Limb (tissue), 2 donors: ENCODE results near the gene SYTL1.
A peak's percentile ranks its signal among the peaks of the same experiment; 100 is the strongest.

Experiments
- DNase-seq, 2 donors: peaks; one replicate each; pipeline ENCODE4 v3.0.0-alpha.2; 2016; ENCODE audit errors: extremely low spot score in 2 of 2

SYTL1 gene

DNA sequence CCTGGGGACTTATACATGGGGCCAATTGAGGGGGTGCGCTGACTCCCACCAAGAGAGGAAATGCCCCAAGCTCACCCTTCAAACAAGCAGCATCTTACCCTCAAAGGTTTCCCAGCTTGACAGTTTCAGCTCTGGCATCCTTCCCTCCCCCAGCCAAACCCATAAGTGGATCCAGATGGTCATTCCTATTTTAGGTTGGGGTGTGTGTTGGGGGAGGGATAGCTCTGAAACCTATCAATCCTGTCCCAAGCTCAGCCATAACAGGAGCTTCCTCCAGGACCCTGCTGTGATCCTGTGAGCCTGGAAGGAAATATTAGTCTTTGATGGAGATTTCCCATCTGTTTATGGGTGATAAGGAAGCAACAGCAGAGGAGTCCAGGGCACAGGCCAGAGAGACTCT is 23.2 kb upstream of the SYTL1 start:
- DNase-seq: no peak

DNA sequence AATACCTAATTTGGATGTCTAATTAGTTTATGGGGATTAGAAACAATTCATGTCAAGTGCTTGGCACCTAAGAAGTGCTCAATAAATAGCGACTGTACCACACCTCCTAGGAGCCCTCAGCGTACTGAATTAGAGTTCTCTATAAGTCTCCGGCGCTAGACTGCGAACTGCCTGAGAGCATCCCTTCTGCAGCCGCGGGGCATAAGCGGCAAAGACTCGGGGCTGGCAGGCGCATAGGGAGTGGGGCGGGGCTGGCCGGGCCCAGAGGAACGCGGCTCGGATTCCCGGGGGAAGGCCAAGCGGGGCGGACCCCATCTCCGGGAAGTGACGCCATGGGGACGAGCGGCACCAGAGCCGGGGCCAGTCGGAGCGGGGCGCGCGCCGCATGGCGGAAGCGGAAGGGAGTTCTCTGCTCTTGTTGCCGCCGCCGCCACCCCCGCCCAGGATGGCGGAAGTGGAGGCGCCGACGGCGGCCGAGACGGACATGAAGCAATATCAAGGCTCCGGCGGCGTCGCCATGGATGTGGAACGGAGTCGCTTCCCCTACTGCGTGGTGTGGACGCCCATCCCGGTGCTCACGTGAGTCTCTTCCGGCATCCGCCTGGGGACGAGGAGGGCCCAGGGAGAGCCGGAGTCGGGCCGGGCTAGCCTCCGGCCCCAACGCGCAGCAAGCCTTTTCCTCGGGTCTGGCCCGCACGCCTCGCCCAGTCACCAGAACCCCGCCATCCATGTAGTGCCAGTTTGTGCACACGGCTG is 19.8 kb upstream of the SYTL1 start, which contains the start of gene TMEM222:
Gene TMEM222 (plus strand): TSS at position 351 of the 756 bp plus-strand sequence. CDS start 35 bp downstream, at position 386.
- peak; percentile 96 to 98 for DNase-seq

DNA sequence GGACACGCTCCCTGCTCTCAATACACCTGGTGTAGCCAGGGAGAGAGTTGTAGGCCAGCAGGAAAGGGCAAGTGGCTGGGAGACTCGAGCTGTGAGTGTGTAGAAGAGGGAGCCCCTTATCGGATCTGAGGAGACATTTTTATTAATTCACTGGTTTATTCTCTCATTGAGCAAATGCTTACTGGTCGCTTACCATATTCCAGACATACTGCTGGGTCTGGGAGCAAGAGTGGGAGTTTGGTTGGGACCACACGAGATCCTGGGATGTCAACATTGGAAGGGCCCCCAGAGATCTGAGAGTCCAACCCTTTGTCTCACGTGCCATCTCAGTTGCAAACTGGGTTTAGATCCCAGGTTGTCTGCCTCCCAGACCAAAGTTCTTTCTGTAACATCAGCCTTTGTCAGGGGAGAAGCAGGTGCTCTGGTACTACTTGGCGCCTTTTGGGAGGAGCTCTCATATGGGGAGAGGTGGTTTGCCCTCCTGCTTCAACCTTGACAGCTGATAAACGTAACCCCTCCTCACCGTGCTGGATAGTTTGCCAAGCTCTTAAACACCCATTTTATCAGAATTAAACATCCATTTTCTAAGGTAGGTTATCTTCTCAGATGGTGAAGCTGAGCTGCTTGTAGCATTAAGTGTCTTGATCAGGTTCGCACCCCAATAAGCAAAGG is 19.1 kb upstream of the SYTL1 start:
- DNase-seq: no peak

DNA sequence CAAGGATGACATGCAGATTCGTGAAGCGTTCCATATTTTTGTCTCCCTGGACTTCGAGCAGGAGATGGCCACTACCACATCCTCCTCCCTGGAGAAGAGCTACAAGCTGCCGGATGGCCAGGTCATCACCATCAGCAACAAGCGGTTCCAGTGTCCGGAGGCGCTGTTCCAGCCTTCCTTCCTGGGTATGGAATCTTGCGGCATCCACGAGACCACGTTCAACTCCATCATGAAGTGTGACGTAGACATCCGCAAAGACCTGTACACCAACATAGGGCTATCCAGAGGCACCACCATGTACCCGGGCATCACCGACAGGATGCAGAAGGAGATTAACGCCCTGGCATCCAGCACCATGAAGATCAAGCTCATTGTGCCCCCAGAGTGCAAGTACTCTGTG is 16.5 kb upstream of the SYTL1 start:
- no peak for DNase-seq

DNA sequence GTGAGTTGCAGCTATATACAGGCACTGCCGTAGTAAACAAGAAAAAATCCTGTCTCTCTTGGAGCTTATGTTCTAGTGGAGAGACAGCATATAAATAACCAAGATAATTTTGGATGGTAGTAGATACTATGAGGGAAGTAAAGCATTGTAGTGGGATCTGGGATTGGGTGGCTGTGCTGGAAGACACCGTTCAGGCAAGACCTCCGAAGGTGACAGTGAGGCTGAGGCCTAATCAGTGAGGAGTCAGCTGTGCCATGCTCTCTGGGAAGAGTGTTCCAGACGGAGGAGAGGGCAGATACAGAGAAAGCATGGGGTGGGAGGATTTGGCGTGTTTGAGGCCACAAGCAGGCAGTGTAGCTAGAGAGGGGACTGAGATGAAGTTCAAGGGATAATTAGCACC is 13.9 kb upstream of the SYTL1 start:
- no peak for DNase-seq

DNA sequence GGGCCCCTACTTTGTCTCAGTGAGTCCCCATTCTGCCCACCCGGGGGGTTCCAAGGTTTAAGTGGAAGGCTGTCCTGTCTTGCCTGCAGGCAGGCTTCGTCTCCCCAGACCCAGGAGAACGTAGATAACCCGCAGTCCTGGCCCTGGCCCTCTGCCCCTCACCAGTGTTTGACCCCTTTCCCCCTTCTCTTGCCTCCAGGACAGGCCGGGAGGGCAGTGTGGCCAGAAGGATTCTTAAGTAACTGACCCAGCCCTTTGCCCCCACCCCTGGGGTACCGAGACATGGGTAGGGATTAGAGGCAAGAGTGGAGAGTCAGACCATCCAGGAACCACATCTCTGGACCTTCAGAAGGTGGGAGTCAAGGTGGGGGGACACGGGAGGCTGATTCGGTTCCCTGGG is 11.0 kb upstream of the SYTL1 start:
- no peak for DNase-seq

DNA sequence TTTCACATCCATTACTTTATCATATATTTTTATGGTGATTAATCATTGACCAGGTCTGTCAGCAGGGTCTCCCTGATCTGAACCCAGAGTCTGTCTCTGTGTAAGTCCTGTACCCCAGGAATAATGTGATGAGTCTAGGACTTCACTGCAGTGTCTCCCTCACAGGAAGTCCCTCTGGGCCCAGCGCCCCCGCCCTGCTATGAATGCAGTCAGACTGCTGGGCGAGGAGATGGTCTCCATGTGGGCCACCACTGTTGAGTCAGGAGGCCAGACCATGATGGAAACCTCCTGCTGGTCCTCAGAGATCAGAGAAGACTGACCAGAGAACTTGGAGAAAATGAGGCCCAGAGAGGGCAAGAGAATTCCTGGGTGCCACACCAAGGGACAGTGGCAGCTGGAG is 10.4 kb upstream of the SYTL1 start:
- DNase-seq: no peak

GRCh38 chr1:27331922-27332321 is 9.9 kb upstream of the SYTL1 start:
- DNase-seq: no peak

- peak in 1 of 2 donors; percentile 59 for DNase-seq
Measured at GRCh38 chr1:27332536-27333281, 9.1 kb upstream of the SYTL1 start.

DNA sequence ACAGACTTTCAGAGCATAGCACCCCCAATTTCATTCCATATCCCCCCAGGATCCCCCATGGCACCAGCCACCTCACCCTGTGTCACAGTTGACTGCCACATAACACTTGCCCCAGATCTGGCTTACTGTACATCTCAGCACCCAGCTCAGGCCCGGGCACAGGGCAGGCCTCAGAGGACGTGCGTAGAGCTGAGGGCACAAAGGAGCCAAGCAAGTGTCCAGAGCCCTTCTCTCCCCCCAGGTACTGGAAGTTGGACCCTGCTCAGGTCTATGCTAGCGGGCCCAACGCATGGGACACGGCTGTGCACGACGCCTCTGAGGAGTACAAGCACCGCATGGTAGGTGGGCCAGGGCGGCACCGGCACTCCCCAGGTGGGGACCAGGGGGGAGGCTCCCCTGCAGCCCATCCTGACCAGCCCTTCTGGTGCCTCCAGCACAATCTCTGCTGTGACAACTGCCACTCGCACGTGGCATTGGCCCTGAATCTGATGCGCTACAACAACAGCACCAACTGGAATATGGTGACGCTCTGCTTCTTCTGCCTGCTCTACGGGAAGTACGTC is 8.0 kb upstream of the SYTL1 start:
- no peak for DNase-seq

DNA sequence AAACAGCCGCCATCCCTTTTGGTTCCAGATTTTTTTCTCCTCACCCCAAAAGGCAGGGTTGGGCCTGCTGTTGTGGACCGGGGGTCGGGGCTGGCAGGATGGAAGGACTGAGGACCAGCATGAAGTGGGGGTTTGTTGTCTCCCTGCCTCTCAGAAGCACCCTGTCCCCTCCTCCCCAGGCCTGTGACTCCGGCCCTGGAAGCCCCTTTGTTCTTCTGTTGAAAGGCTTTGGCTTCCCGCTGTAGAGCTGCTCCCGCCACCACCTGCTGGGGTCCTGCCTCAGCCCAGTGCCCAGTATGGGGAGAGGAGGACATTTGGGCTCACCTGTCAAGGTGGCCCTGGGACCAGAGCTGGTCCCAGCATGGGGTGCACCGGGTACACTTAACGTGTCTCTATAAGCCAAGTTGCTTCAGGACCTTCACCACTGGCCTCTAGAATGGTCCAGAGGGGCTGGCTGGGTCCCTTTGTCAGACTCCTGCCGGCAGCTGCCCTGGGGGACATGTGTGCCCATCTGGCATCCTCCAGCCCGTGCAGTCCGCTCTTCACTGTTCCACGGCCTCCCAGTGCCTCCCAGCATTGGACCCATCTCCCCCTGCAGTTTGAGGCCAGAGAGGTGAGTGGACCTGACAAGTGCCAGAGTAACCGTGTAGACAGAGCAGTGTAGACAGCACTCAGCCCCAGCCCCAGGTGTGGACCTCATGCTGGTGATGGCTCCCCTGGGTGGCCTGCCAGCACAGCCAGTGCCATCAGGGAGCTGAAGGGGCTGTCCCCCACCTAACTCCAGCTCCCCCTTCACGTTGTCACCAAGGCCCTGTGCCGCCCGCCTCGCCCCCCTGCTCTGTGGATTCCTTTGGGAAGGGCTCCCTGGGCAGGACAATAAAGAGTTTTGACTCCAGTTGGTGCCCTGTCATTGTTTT is 6.1 kb upstream of the SYTL1 start:
- DNase-seq: no peak

DNA sequence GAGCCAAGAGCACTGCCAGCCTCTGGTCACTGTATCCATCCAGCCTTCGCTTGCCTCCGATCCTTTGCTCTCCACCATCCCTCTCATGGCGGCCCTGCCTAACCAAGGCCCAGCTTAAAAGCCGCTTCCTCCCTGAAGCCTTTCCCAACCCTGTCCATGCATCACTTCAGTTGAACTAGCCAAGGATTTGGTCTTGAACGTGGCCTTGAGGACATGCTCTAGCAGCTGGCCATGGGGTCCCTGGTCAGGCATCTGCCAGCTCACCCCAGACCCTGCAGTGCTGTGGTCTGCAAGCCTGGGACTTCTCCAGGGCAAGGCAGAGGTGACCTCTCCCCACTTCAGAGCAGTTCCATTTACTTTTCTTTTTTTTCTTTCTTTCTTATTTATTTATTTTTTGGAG is 5.1 kb upstream of the SYTL1 start:
- no peak for DNase-seq

DNA sequence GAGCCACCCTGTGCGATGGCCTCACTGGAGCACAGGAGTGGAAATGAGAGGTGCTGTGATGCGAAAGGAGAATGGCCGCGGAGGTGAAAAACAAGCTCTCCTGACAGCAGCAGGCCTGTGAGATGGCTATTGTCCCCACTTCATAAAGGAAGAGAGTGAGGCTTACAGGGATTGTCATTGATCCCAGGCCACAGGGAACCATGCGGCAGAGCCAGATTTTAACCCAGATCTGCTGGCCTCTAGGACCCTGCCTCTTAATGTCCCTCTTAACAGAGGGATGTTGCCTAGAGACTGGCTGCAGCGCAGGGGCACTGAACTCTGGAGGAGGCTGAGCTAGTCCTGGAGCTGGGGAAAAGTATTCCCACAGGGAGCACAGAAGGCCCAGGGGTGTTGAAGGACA is 3.1 kb upstream of the SYTL1 start:
- no peak for DNase-seq

- DNase-seq: no peak
Measured at GRCh38 chr1:27339213-27339612, 2.6 kb upstream of the SYTL1 start.

- no peak for DNase-seq
Measured at GRCh38 chr1:27342391-27342777, 562 bp downstream of the SYTL1 start.

GRCh38 chr1:27342778-27343638 is 1.2 kb downstream of the SYTL1 start:
- DNase-seq: no peak

- no peak for DNase-seq
Measured at GRCh38 chr1:27343639-27344025, 1.8 kb downstream of the SYTL1 start.

DNA sequence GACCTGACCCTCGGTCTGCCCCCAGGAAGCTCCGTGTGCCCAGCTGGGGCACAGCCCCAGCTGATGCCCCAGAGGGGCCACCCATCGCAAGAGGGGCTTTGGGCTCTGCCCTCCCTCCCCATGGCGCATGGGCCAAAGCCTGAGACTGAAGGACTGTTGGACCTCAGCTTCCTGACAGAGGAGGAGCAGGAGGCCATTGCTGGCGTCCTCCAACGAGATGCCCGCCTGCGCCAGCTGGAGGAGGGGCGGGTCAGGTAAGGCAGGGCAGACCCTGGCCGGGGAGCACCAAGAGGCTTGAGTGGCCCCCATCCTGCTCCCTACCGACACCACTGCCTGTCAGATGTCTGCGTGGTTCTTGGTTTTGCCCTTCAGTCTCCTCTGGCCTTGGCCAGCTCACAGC is 3.5 kb downstream of the SYTL1 start:
- no peak for DNase-seq

DNA sequence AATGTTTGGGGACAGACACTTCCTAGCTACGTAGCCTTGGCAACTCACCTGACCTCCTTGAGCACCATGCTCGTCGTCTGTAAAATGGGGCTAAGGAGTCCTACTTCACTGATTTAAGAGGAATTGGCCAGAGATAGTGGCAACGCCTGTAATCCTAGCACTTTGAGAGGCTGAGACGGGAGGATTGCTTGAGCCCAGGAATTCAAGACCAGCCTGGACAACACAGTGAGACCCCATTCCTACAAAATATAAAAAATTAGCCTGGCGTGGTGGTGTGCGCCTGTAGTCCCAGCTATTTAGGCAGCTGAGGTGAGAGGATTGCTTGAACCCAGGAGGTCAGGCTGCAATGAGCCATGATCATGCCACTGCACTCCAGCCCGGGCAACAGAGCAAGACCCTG is 4.5 kb downstream of the SYTL1 start:
- no peak for DNase-seq

GRCh38 chr1:27346991-27347624 is 5.3 kb downstream of the SYTL1 start:
- DNase-seq: no peak
